HEK293 (cell line): Measurements from ENCODE around the gene ALS2.

ENCODE experiments used
- CTCF ChIA-PET: fragments of 350-600 bp; formaldehyde crosslinking; extraction: SDS; loops from one replicate; lab custom pipeline; 2021; ENCODE audit warnings: antibody characterized with exemption; lab: Yijun Ruan, JAX
- POLR2A ChIA-PET: fragments of 300-600 bp; formaldehyde crosslinking; extraction: SDS; loops from one replicate; lab custom pipeline; 2020; ENCODE audit warnings: antibody characterized with exemption, inconsistent platforms; lab: Yijun Ruan, JAX
- H3K27ac ChIP-seq: fragments of 200-500 bp; sonication (Bioruptor generic); 2 replicates; pipeline ENCODE4 v1.5.1; 2014; ENCODE audit warnings: low read depth, low read length, control low read depth, inconsistent platforms; ENCODE audit errors: extremely low read depth
- H3K36me3 ChIP-seq, 2 experiments: fragments of 200-500 bp in 1 of 2; sonication (Bioruptor generic) in 1 of 2; 1 replicate in 1 of 2; 2 replicates in 1 of 2; pipeline ENCODE4 v1.5.1; 2014 to 2017; ENCODE audit warnings: inconsistent platforms in 2 of 2, low read length in 2 of 2; ENCODE audit not compliant: control insufficient read depth in 2 of 2, insufficient read depth in 1 of 2
- H3K4me1 ChIP-seq: fragments of 200-500 bp; sonication (Bioruptor generic); 2 replicates; pipeline ENCODE4 v1.5.1; 2014; ENCODE audit warnings: mild to moderate bottlenecking, low read length, inconsistent platforms; ENCODE audit not compliant: control insufficient read depth, insufficient read depth
- H3K4me3 ChIP-seq: 2 replicates; pipeline ENCODE4 v1.5.1; 2011; ENCODE audit warnings: low read depth, mild to moderate bottlenecking, control low read depth, low read length, moderate library complexity
- H3K9me3 ChIP-seq: fragments of 200-500 bp; sonication (Bioruptor generic); 2 replicates; pipeline ENCODE4 v1.5.1; 2014; ENCODE audit warnings: low read depth, low read length, inconsistent platforms; ENCODE audit not compliant: control insufficient read depth, insufficient read depth
- GFI1B ChIP-seq: fragments of 450-650 bp; formaldehyde crosslinking; IDR thresholded peaks from 2 replicates; pipeline ENCODE4 v1.5.1; 2016; ENCODE audit warnings: missing biosample characterization, missing genetic modification characterization
- KLF8 ChIP-seq: fragments of 450-650 bp; formaldehyde crosslinking; IDR thresholded peaks from 2 replicates; pipeline ENCODE4 v1.5.1; 2016; ENCODE audit warnings: missing biosample characterization, missing genetic modification characterization
- ZNF280C ChIP-seq: fragments of 450-650 bp; formaldehyde crosslinking; IDR thresholded peaks from 2 replicates; pipeline ENCODE4 v1.5.1; 2016; ENCODE audit warnings: missing biosample characterization, missing genetic modification characterization
- ZNF366 ChIP-seq: fragments of 450-650 bp; formaldehyde crosslinking; conservative IDR thresholded peaks from 2 replicates; pipeline ENCODE4 v1.5.1; 2016; ENCODE audit warnings: missing biosample characterization, missing genetic modification characterization

Gene ALS2

GRCh38 chr2:201654616-201655384, 125.9 kb downstream of the ALS2 start (continued):
- TF ChIP-seq GFI1B (tag by site-specific recombination) (no peak), KLF8 (tag by site-specific recombination) (no peak), ZNF280C (tag by site-specific recombination) (no peak)

- POLR2A ChIA-PET = no interaction called here
- no peaks in the 10 kb centered on the region for H3K4me1 ChIP-seq
- no peak overlapping the region for H3K27ac ChIP-seq
- H3K9me3 ChIP-seq = no peaks in the 10 kb centered on the region
- CTCF ChIA-PET = interaction anchor here (0.6 kb wide), 1 partner anchor 11 kb away, joined by 3 read pairs; no protein-coding TSS in a partner anchor
- H3K4me3 ChIP-seq = no peak overlapping the region
- no peaks in the 10 kb centered on the region for H3K36me3 ChIP-seq
- no peak for TF ChIP-seq ZNF366 (tag by site-specific recombination)
These were observed 127.5 kb downstream of the ALS2 start for GRCh38 chr2:201653221-201653620.
